HG03378 (cell line): ENCODE measurements around the gene MEPCE.

Experiments
- ATAC-seq: cut with Tn5 transposase; IDR thresholded peaks from one replicate; pipeline ENCODE4 v1.9.1; 2021; ENCODE audit warnings: mild to moderate bottlenecking, moderate library complexity; ENCODE audit not compliant: unreplicated experiment

Gene MEPCE

DNA sequence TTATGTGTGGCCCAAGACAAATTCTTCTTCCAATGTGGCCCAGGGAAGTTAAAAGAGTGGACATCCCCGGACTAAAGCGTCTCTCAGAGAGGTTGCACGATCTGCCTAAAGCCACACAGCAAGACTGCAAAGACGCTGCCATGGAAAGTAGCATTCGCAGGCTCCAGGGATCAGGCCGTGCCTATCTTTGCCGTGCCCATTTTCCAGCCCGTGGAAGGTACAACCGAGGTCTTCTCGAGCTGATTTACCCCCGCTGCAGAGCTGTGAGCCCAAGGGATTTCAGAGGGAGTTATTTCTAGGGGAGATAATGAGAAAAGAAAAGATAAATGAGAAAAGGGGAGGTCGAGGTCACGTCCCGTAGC lies 53.1 kb downstream of the MEPCE start:
- ATAC-seq = no peak

DNA sequence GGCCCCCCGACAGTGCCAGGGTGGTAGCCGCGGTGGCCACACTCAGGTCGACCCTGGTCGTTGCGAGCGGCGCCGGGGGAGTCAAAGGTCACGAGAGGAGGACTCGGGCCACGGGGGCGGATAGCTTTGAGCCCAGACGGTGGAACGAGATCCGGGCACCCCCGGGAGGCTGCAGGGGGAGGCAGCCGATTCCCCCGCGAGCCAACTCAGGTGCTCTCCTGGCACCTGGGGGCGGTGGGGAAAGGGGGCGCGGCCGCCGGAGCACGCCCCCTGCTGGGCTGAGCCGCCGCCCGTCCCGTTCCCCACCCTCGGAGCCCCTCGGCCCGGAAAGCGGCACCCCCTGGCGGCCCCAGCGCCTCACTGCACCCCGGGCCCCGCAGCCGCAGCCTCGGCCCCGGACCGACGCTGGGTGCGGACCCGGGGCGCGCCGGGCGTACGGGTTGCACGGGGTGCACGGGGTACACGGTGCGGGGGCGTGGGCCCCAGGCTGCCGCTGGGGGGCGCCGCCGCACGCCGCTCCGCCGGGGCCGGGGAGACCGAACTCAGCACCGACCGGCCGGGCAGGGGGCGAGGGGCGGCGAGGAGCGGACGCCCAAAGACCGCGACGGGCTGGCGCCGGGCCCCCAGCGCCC lies 53.6 kb downstream of the MEPCE start:
- no peak for ATAC-seq
